HepG2 (cell line): Measurements from ENCODE around the gene SRSF1. TPM values are rescaled to one million over a fixed set of nuclear protein-coding genes. Genes with fewer than 3 reads are reported as not detected.

Experiments used
- ELF1 ChIP-seq: sonication (generic); formaldehyde crosslinking; IDR thresholded peaks from 2 replicates; pipeline ENCODE4 v1.4.0; 2020; ENCODE audit warnings: missing genetic modification reagents
- ELF4 ChIP-seq: sonication (generic); formaldehyde crosslinking; IDR thresholded peaks from 2 replicates; pipeline ENCODE4 v1.5.0; 2020; ENCODE audit warnings: missing genetic modification reagents, mild to moderate bottlenecking, moderate library complexity, borderline replicate concordance
- HMG20A ChIP-seq: IDR thresholded peaks from 2 replicates; pipeline ENCODE4 v1.6.1; 2016; ENCODE audit warnings: borderline replicate concordance
- IKZF1 ChIP-seq: fragments of 450-650 bp; IDR thresholded peaks from 2 replicates; pipeline ENCODE4 v1.7.1; 2016
- RXRA ChIP-seq: sonication (generic); formaldehyde crosslinking; IDR thresholded peaks from 2 replicates; pipeline ENCODE4 v1.5.1; 2020; ENCODE audit warnings: missing genetic modification reagents
- STAG1 ChIP-seq: sonication (generic); formaldehyde crosslinking; IDR thresholded peaks from 2 replicates; pipeline ENCODE4 v1.4.0; 2020; ENCODE audit warnings: missing genetic modification reagents
- TMF1 ChIP-seq: sonication (generic); formaldehyde crosslinking; IDR thresholded peaks from 2 replicates; pipeline ENCODE4 v1.8.1; 2022; ENCODE audit warnings: low read depth, missing genetic modification reagents
- U2AF1 ChIP-seq: fragments of 200-400 bp; formaldehyde crosslinking; optimal IDR thresholded peaks from 2 replicates; pipeline ENCODE3; 2017; ENCODE audit warnings: mild to moderate bottlenecking, low read depth, low read length
- ZBTB7B ChIP-seq: sonication (generic); formaldehyde crosslinking; IDR thresholded peaks from 2 replicates; pipeline ENCODE4 v1.4.0; 2020; ENCODE audit warnings: missing genetic modification reagents
- ZNF17 ChIP-seq: sonication (generic); formaldehyde crosslinking; IDR thresholded peaks from 2 replicates; pipeline ENCODE4 v1.5.0; 2020; ENCODE audit warnings: mild to moderate bottlenecking, missing genetic modification reagents
- ZNF383 ChIP-seq: sonication (generic); formaldehyde crosslinking; IDR thresholded peaks from 2 replicates; pipeline ENCODE4 v1.4.0; 2020; ENCODE audit warnings: missing genetic modification reagents, mild to moderate bottlenecking, borderline replicate concordance
- ZNF510 ChIP-seq: sonication (generic); formaldehyde crosslinking; IDR thresholded peaks from 2 replicates; pipeline ENCODE4 v1.4.0; 2020; ENCODE audit warnings: low read depth, mild to moderate bottlenecking, missing genetic modification reagents
- ZNF75D ChIP-seq: sonication (generic); formaldehyde crosslinking; IDR thresholded peaks from 2 replicates; pipeline ENCODE4 v1.8.1; 2023; ENCODE audit warnings: missing genetic modification reagents, mild to moderate bottlenecking, borderline replicate concordance
- ZNF850 ChIP-seq: sonication (generic); formaldehyde crosslinking; conservative IDR thresholded peaks from 2 replicates; pipeline ENCODE4 v1.9.0; 2021; ENCODE audit warnings: mild to moderate bottlenecking, missing genetic modification reagents
- polyA plus RNA-seq, 8 experiments: library from polyadenylated mRNA; depleted of rRNA in 3 of 8; stranded (reverse) in 7 of 8; unstranded in 1 of 8; fragments of >200 nt; fragmentation: Illumina TruSeq in 4 of 8; extraction: Trizol in 4 of 8; gene quantifications; 2 replicates each; pipeline versions ENCODE4 v1.2.1 to v1.2.3, GENCODE V29; 2011 to 2016; ENCODE audit warnings: low read depth in 4 of 8, missing spikeins in 1 of 8, mixed read lengths in 1 of 8; ENCODE audit not compliant: insufficient read depth in 1 of 8
- total RNA-seq, 5 experiments: library from RNA; depleted of rRNA; stranded (reverse); fragments of >200 nt; fragmentation: Illumina TruSeq; extraction: Trizol; gene quantifications; 2 replicates each; pipeline ENCODE4 v1.2.3, GENCODE V29; 2016; ENCODE audit warnings: low read depth in 1 of 5
- TF ChIP-seq, protein P1 (sequence below), 2 experiments: sonication (generic) in 1 of 2; formaldehyde crosslinking in 1 of 2; IDR thresholded peaks; 2 replicates each; pipeline versions ENCODE4 v1.6.1 to v1.9.0; 2014 to 2022; ENCODE audit warnings: antibody characterized with exemption in 1 of 2, borderline replicate concordance in 1 of 2, inconsistent platforms in 1 of 2, low read depth in 1 of 2, missing genetic modification reagents in 1 of 2
- TF ChIP-seq, protein P2 (sequence below): sonication (generic); formaldehyde crosslinking; IDR thresholded peaks from 2 replicates; pipeline ENCODE4 v1.4.0; 2020; ENCODE audit warnings: mild to moderate bottlenecking, missing genetic modification reagents
- TF ChIP-seq, protein P3 (sequence below): sonication (generic); formaldehyde crosslinking; IDR thresholded peaks from 2 replicates; pipeline ENCODE4 v1.8.0; 2022; ENCODE audit warnings: mild to moderate bottlenecking, missing genetic modification reagents

Gene SRSF1
- total and polyA plus RNA-seq, 2 of the 13 experiments (the other 11 are each of a cell fraction or from before 2014, with no cell fraction given) = 142 to 445 TPM

DNA sequence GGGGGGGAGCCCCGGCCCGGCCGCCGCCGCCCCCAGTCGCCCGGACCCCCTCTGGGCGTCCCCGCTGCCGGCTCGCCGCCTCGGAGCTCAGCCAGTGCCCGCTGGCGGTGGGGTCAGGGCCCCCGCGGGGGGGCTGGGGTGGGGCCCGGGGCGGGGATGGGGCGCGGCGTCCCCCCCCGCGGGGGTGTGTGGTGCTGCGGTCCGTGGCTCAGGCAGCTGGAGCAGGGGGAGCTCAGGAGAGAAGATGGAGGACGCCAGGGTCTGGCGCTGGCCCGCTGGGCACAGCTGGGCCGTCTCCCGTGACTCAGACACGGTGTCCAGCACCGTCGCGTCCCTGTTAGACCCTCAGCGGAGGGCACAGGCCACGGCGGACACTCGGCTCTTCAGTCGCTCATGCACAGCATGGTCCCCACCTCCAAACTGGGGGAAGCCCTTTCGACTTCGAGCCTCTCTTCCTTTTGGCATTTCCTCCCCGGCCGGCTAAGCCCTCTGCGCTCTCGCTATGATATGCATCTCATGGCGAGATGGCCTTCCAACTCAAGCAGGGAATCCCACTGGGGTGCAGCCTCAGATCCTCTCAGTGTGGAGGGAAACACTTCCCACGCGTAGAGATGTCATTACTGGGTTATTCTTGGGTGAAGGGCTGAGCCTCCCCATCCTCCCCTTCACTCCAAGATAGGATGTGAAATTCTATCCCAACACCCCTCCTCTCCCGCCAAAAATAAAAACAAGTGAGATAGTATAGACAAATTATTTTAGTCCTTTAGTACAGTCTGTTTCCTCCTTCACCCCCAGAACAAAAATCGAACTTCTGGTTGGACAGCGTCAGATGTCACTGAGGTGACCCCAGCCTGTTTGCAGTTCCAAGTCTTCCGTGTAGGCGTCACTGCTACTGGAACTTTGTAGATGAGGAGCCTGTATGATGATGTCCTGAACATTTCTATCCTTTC lies 18.5 kb downstream of the SRSF1 start (continued):
- TF ChIP-seq, protein P1, sequence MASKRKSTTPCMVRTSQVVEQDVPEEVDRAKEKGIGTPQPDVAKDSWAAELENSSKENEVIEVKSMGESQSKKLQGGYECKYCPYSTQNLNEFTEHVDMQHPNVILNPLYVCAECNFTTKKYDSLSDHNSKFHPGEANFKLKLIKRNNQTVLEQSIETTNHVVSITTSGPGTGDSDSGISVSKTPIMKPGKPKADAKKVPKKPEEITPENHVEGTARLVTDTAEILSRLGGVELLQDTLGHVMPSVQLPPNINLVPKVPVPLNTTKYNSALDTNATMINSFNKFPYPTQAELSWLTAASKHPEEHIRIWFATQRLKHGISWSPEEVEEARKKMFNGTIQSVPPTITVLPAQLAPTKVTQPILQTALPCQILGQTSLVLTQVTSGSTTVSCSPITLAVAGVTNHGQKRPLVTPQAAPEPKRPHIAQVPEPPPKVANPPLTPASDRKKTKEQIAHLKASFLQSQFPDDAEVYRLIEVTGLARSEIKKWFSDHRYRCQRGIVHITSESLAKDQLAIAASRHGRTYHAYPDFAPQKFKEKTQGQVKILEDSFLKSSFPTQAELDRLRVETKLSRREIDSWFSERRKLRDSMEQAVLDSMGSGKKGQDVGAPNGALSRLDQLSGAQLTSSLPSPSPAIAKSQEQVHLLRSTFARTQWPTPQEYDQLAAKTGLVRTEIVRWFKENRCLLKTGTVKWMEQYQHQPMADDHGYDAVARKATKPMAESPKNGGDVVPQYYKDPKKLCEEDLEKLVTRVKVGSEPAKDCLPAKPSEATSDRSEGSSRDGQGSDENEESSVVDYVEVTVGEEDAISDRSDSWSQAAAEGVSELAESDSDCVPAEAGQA (IDR thresholded peaks at IDR 0.05; ENCODE audit: low read depth) = no peak
- TF ChIP-seq, protein P1 (CRISPR knock-in tag; IDR thresholded peaks at IDR 0.05; ENCODE audit: borderline replicate concordance) = no peak
- TF ChIP-seq ZNF850 (CRISPR knock-in tag) (no peak), RXRA (CRISPR knock-in tag) (peak; percentile 31; the same call in 1 of the 2 replicates), ZNF383 (no peak), STAG1 (CRISPR knock-in tag) (0 out of 2 replicates have a peak, but pooled peaks have one; percentile 22), TMF1 (peak; percentile 82; the same call in 1 of the 2 replicates), ZNF510 (CRISPR knock-in tag) (no peak; the same call in 1 of the 2 replicates), ZBTB7B (CRISPR knock-in tag) (peak; percentile 42; the same call in 1 of the 2 replicates), HMG20A (CRISPR knock-in tag) (no peak), ELF4 (CRISPR knock-in tag) (no peak), U2AF1 (peak; percentile 30), ZNF17 (CRISPR knock-in tag) (no peak), ZNF75D (CRISPR knock-in tag) (no peak), IKZF1 (no peak), ELF1 (0 out of 2 replicates have a peak, but pooled peaks have one; percentile 46)
- TF ChIP-seq, protein P2, sequence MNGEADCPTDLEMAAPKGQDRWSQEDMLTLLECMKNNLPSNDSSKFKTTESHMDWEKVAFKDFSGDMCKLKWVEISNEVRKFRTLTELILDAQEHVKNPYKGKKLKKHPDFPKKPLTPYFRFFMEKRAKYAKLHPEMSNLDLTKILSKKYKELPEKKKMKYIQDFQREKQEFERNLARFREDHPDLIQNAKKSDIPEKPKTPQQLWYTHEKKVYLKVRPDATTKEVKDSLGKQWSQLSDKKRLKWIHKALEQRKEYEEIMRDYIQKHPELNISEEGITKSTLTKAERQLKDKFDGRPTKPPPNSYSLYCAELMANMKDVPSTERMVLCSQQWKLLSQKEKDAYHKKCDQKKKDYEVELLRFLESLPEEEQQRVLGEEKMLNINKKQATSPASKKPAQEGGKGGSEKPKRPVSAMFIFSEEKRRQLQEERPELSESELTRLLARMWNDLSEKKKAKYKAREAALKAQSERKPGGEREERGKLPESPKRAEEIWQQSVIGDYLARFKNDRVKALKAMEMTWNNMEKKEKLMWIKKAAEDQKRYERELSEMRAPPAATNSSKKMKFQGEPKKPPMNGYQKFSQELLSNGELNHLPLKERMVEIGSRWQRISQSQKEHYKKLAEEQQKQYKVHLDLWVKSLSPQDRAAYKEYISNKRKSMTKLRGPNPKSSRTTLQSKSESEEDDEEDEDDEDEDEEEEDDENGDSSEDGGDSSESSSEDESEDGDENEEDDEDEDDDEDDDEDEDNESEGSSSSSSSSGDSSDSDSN (CRISPR knock-in tag) = peak; percentile 72
- TF ChIP-seq, protein P3, sequence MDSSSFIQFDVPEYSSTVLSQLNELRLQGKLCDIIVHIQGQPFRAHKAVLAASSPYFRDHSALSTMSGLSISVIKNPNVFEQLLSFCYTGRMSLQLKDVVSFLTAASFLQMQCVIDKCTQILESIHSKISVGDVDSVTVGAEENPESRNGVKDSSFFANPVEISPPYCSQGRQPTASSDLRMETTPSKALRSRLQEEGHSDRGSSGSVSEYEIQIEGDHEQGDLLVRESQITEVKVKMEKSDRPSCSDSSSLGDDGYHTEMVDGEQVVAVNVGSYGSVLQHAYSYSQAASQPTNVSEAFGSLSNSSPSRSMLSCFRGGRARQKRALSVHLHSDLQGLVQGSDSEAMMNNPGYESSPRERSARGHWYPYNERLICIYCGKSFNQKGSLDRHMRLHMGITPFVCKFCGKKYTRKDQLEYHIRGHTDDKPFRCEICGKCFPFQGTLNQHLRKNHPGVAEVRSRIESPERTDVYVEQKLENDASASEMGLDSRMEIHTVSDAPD (CRISPR knock-in tag) = peak; percentile 60; the same call in 1 of the 2 replicates
